ENCODE measurements around the gene FOXRED2. TPM values are rescaled to one million over a fixed set of nuclear protein-coding genes. Genes with fewer than 3 reads are reported as not detected.

The FOXRED2 gene
- total RNA-seq, 1 experiment from 2014 or later = 37.7 TPM

DNA sequence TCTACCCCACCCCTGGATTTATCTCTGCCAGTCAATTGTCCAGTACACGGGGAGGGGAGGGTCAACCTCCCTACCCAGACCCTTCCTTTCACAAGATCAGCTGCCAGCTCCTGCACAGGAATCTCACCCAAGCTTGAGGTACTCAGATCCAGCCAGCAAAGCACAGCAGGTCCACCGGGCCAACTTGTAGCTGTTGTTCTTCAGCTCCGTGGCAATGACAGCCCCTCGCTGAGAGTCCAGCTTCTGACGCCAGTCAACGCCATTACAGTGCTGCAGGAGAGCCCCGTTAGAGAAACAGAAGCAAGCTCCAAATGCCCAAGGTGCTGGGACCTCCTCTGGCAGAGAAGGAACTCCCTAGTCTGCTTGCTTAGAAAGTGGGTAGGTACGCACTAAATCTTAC is 5.5 kb upstream of the FOXRED2 start:
- Histone ChIP-seq H3K27me3 (ENCODE audit: control insufficient read depth, insufficient read depth, low read length) (no peaks in the 10 kb centered on the region), H3K9me3 (ENCODE audit: control insufficient read depth, insufficient read depth, low read depth, low read length) (no peaks in the 10 kb centered on the region), H3K4me1 (ENCODE audit: control insufficient read depth, insufficient read depth, low read length) (no peaks in the 10 kb centered on the region), H3K4me3 (ENCODE audit: low read depth in 2 of 2, low read length in 2 of 2) (no peak overlapping the region), H3K36me3 (ENCODE audit: control insufficient read depth, insufficient read depth, low read length) (peaks cover 30% of the 10 kb centered on the region), H3K27ac (ENCODE audit: low read length) (no peak overlapping the region)
- intact Hi-C loops (cut with micrococcal nuclease; ENCODE audit: unreplicated experiment) = no loop called here
- TF ChIP-seq POLR2AphosphoS5 (IDR thresholded peaks at IDR 0.05; ENCODE audit: low read depth, low read length) = no peak
- no peak for TF ChIP-seq SIN3A (IDR thresholded peaks at IDR 0.05; ENCODE audit: borderline replicate concordance, insufficient read depth, low read depth, low read length)
- TF ChIP-seq, protein P1, sequence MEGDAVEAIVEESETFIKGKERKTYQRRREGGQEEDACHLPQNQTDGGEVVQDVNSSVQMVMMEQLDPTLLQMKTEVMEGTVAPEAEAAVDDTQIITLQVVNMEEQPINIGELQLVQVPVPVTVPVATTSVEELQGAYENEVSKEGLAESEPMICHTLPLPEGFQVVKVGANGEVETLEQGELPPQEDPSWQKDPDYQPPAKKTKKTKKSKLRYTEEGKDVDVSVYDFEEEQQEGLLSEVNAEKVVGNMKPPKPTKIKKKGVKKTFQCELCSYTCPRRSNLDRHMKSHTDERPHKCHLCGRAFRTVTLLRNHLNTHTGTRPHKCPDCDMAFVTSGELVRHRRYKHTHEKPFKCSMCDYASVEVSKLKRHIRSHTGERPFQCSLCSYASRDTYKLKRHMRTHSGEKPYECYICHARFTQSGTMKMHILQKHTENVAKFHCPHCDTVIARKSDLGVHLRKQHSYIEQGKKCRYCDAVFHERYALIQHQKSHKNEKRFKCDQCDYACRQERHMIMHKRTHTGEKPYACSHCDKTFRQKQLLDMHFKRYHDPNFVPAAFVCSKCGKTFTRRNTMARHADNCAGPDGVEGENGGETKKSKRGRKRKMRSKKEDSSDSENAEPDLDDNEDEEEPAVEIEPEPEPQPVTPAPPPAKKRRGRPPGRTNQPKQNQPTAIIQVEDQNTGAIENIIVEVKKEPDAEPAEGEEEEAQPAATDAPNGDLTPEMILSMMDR (IDR thresholded peaks at IDR 0.05) = no peak
- TF ChIP-seq, protein P2, sequence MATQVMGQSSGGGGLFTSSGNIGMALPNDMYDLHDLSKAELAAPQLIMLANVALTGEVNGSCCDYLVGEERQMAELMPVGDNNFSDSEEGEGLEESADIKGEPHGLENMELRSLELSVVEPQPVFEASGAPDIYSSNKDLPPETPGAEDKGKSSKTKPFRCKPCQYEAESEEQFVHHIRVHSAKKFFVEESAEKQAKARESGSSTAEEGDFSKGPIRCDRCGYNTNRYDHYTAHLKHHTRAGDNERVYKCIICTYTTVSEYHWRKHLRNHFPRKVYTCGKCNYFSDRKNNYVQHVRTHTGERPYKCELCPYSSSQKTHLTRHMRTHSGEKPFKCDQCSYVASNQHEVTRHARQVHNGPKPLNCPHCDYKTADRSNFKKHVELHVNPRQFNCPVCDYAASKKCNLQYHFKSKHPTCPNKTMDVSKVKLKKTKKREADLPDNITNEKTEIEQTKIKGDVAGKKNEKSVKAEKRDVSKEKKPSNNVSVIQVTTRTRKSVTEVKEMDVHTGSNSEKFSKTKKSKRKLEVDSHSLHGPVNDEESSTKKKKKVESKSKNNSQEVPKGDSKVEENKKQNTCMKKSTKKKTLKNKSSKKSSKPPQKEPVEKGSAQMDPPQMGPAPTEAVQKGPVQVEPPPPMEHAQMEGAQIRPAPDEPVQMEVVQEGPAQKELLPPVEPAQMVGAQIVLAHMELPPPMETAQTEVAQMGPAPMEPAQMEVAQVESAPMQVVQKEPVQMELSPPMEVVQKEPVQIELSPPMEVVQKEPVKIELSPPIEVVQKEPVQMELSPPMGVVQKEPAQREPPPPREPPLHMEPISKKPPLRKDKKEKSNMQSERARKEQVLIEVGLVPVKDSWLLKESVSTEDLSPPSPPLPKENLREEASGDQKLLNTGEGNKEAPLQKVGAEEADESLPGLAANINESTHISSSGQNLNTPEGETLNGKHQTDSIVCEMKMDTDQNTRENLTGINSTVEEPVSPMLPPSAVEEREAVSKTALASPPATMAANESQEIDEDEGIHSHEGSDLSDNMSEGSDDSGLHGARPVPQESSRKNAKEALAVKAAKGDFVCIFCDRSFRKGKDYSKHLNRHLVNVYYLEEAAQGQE (IDR thresholded peaks at IDR 0.05; ENCODE audit: insufficient read depth in 1 of 2, low read depth in 2 of 2, low read length in 1 of 2) = no peak
- TF ChIP-seq TCF7L2 (IDR thresholded peaks at IDR 0.05; ENCODE audit: low read depth, low read length) = no peak
- no TSS peak for BruUV-seq (replicated peaks)
- ATAC-seq (no peak), DNase-seq (ENCODE audit: low read depth, low spot score) (no peak)
- in situ Hi-C loops (cut with HindIII; ENCODE audit: low pct_unique_long_range_greater_than_20kb, low sequenced_read_pairs) = no loop called here
- ChIA-PET CTCF (no interaction called here), POLR2A (no interaction called here)

DNA sequence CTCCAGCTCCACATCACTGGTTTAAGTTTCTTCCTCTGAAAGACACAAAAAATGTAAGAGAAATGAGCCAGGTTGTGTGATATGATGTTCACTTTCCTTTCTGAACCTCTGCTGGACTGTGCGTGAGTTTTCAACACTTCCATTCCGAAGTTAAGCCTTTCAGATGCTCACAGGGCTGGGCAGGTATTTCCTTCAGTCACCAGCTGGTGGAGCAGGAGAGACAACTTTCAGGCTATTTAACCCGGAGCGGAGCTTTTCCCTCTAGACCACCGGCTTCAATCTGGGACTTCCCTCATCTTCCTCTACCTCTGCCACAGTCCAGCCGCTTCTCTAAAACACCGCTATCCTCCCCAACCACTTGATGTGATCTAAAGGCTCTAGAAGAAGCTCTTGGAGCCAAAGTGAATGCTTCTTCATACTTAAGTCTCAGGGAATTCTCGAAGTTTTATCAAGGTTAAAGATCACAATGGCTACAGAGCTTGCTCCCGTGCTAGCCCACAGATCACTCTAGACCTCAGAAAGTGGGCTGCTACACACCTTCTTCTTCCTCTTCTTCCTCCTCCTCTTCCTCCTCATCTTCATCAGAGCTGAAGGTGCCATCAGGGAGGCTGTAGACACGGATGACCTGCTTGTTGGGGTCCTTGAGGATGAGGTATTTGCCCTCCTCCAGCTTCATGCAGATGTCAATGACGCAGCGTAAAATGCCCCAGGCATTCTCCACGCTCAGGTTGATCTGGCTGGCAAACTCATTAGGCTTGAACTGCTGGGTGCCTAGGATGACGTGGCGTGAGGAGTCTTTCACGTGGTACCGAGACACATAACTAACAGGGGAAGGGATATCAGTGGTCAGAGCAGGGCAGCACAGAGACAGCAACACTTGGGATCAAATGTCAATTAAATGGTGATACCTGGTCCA is 4.4 kb upstream of the FOXRED2 start:
- CTCF ChIA-PET = interaction anchor here (0.6 kb wide), 1 partner anchor 31 kb away, joined by 6 read pairs; no protein-coding TSS in a partner anchor
- Histone ChIP-seq H3K4me1 (ENCODE audit: control insufficient read depth, insufficient read depth, low read length) (no peaks in the 10 kb centered on the region), H3K27ac (ENCODE audit: low read length) (no peak overlapping the region), H3K4me3 (ENCODE audit: low read depth in 2 of 2, low read length in 2 of 2) (no peak overlapping the region), H3K9me3 (ENCODE audit: control insufficient read depth, insufficient read depth, low read depth, low read length) (no peaks in the 10 kb centered on the region), H3K27me3 (ENCODE audit: control insufficient read depth, insufficient read depth, low read length) (no peaks in the 10 kb centered on the region), H3K36me3 (ENCODE audit: control insufficient read depth, insufficient read depth, low read length) (peaks cover 23% of the 10 kb centered on the region)
- in situ Hi-C loops (cut with HindIII; ENCODE audit: low pct_unique_long_range_greater_than_20kb, low sequenced_read_pairs) = no loop called here
- BruUV-seq (replicated peaks) = no TSS peak
- POLR2A ChIA-PET = interaction anchor here (0.5 to 0.6 kb wide), 3 partner anchors 18 to 671 kb away, joined by 3 to 5 read pairs (median 3); no protein-coding TSS in a partner anchor
- intact Hi-C loops (cut with micrococcal nuclease; ENCODE audit: unreplicated experiment) = no loop called here
- TF ChIP-seq, protein P1 (IDR thresholded peaks at IDR 0.05) = peak; percentile 78; the same call in 1 of the 2 replicates
- no peak for TF ChIP-seq SIN3A (IDR thresholded peaks at IDR 0.05; ENCODE audit: borderline replicate concordance, insufficient read depth, low read depth, low read length)
- DNase-seq (ENCODE audit: low read depth, low spot score) (no peak), ATAC-seq (no peak; the same call in 1 of the 2 replicates)

All from Panc1 (cell line).